HepG2 (cell line): ENCODE data around the gene BIRC6. TPM values are rescaled to one million over a fixed set of nuclear protein-coding genes. Genes with fewer than 3 reads are reported as not detected.
"Not testable (repeated sequence)": the region's sequence is repeated elsewhere in the genome, so short reads cannot be mapped to it uniquely, and the experiment has no call there.

Experiments used
- ATAC-seq: fragments of 200-7000 bp; cut with Tn5 transposase; 3 replicates; pipeline ENCODE4 v1.9.1; 2020; ENCODE audit warnings: mild to moderate bottlenecking, moderate library complexity
- BruUV-seq: library from RNA; stranded (reverse); fragments of 400-500 nt; replicated peaks from 2 replicates; lab custom pipeline; 2021; lab: Mats Ljungman, UMichigan
- CTCF ChIA-PET: fragments of 300-600 bp; formaldehyde crosslinking; extraction: SDS; loops from one replicate; lab custom pipeline; 2021; ENCODE audit warnings: low total read pairs, inconsistent platforms, low intra/inter-chr PET ratio; lab: Yijun Ruan, JAX
- POLR2A ChIA-PET: fragments of 350-600 bp; sonication (Branson Sonifier 250); formaldehyde crosslinking; loops from one replicate; lab custom pipeline; 2020; ENCODE audit warnings: antibody characterized with exemption, inconsistent platforms; lab: Yijun Ruan, JAX
- DNase-seq: peaks from one replicate; pipeline ENCODE4 v3.0.0-alpha.2; 2015; ENCODE audit warnings: low spot score
- FAIRE-seq: peaks from 3 replicates; lab custom pipeline; 2011; peaks lifted over from hg19 to GRCh38; lab: Jason Lieb, UNC
- H2AFZ ChIP-seq: one replicate; pipeline ENCODE4 v1.6.1; 2011; ENCODE audit warnings: low read length, inconsistent platforms
- H3K27ac ChIP-seq: fragments of 300-600 bp; 3 replicates; pipeline ENCODE4 v1.8.0; 2011; ENCODE audit warnings: mixed run types, mild to moderate bottlenecking, mixed read lengths, low read length, inconsistent platforms; ENCODE audit not compliant: insufficient read depth; ENCODE audit errors: extremely low read length
- H3K27me3 ChIP-seq, 2 experiments: fragments of 200-600 bp in 1 of 2; 2 replicates in 1 of 2; 3 replicates in 1 of 2; pipeline versions ENCODE4 v1.6.0 to v1.8.0; 2011; ENCODE audit warnings: low read length in 2 of 2, mild to moderate bottlenecking in 2 of 2, moderate library complexity in 2 of 2, inconsistent platforms in 1 of 2; ENCODE audit not compliant: insufficient read depth in 2 of 2, control insufficient read depth in 1 of 2
- H3K36me3 ChIP-seq, 2 experiments: fragments of 200-600 bp in 1 of 2; replicated peaks in 1 of 2; 2 replicates in 1 of 2; 3 replicates in 1 of 2; pipeline versions ENCODE4 v1.5.1 to v1.8.0; 2011; ENCODE audit warnings: low read length in 2 of 2, inconsistent platforms in 1 of 2; ENCODE audit not compliant: insufficient read depth in 2 of 2, control insufficient read depth in 1 of 2
- H3K4me1 ChIP-seq: 2 replicates; pipeline ENCODE4 v1.5.1; 2012; ENCODE audit warnings: low read length, inconsistent platforms; ENCODE audit not compliant: insufficient read depth
- H3K4me2 ChIP-seq: 2 replicates; pipeline ENCODE4 v1.6.0; 2011; ENCODE audit warnings: low read depth, low read length, inconsistent platforms
- H3K4me3 ChIP-seq, 3 experiments: fragments of 200-600 bp in 1 of 3; sonication (generic), shearing (Covaris generic) in 1 of 3; replicated peaks in 1 of 3; 2 replicates each; pipeline ENCODE4 v1.5.1; 2011 to 2016; ENCODE audit warnings: low read length in 3 of 3, inconsistent platforms in 2 of 3, low read depth in 2 of 3, mild to moderate bottlenecking in 2 of 3, control low read depth in 1 of 3, mixed read lengths in 1 of 3; ENCODE audit not compliant: insufficient read depth in 1 of 3
- H3K79me2 ChIP-seq: one replicate; pipeline ENCODE4 v1.6.1; 2011; ENCODE audit warnings: low read length, inconsistent platforms; ENCODE audit not compliant: insufficient read depth
- H3K9ac ChIP-seq: 2 replicates; pipeline ENCODE4 v1.6.0; 2011; ENCODE audit warnings: mild to moderate bottlenecking, low read depth, low read length, inconsistent platforms; ENCODE audit not compliant: insufficient read depth
- H3K9me3 ChIP-seq: 2 replicates; pipeline ENCODE4 v1.5.1; 2012; ENCODE audit warnings: mild to moderate bottlenecking, low read length
- H4K20me1 ChIP-seq: 2 replicates; pipeline ENCODE4 v1.6.0; 2011; ENCODE audit warnings: inconsistent platforms, mild to moderate bottlenecking, low read length, moderate library complexity; ENCODE audit not compliant: insufficient read depth
- ATF1 ChIP-seq: IDR thresholded peaks from 2 replicates; pipeline ENCODE4 v1.6.1; 2016; ENCODE audit warnings: mild to moderate bottlenecking, control low read depth
- POGZ ChIP-seq: sonication (generic); formaldehyde crosslinking; IDR thresholded peaks from 2 replicates; pipeline ENCODE4 v1.4.0; 2020; ENCODE audit warnings: mild to moderate bottlenecking, missing genetic modification reagents
- RORA ChIP-seq: sonication (generic); formaldehyde crosslinking; IDR thresholded peaks from 2 replicates; pipeline ENCODE4 v1.5.0; 2020; ENCODE audit warnings: mild to moderate bottlenecking, missing genetic modification reagents, moderate library complexity
- ZNF460 ChIP-seq: sonication (generic); formaldehyde crosslinking; IDR thresholded peaks from 2 replicates; pipeline ENCODE4 v1.5.1; 2020; ENCODE audit warnings: missing genetic modification reagents, mild to moderate bottlenecking, borderline replicate concordance
- WGBS: methylation state at CpG from one replicate; pipeline ENCODE4 v1.1.6; 2017; ENCODE audit warnings: low lambda C conversion rate; 5-methylcytosine and 5-hydroxymethylcytosine counted together
- in situ Hi-C: cut with HindIII; loops from 2 replicates; pipeline ENCODE4 v1.10.0; 2017; ENCODE audit warnings: low pct_unique_long_range_greater_than_20kb; ENCODE audit not compliant: extremely low pct_ligation_motif_present
- intact Hi-C: fragments of 100-400 bp; cut with micrococcal nuclease; formaldehyde crosslinking; loops from one replicate; pipeline ENCODE4 v1.10.0; 2022; ENCODE audit not compliant: unreplicated experiment
- polyA plus RNA-seq, 8 experiments: library from polyadenylated mRNA; depleted of rRNA in 3 of 8; stranded (reverse) in 7 of 8; unstranded in 1 of 8; fragments of >200 nt; fragmentation: Illumina TruSeq in 4 of 8; extraction: Trizol in 4 of 8; gene quantifications; 2 replicates each; pipeline versions ENCODE4 v1.2.1 to v1.2.3, GENCODE V29; 2011 to 2016; ENCODE audit warnings: low read depth in 4 of 8, missing spikeins in 1 of 8, mixed read lengths in 1 of 8; ENCODE audit not compliant: insufficient read depth in 1 of 8
- total RNA-seq, 5 experiments: library from RNA; depleted of rRNA; stranded (reverse); fragments of >200 nt; fragmentation: Illumina TruSeq; extraction: Trizol; gene quantifications; 2 replicates each; pipeline ENCODE4 v1.2.3, GENCODE V29; 2016; ENCODE audit warnings: low read depth in 1 of 5
- TF ChIP-seq, protein P1 (sequence below): sonication (generic); formaldehyde crosslinking; conservative IDR thresholded peaks from 2 replicates; pipeline ENCODE4 v1.4.0; 2020; ENCODE audit warnings: missing genetic modification reagents
- TF ChIP-seq, protein P2 (sequence below): IDR thresholded peaks from 2 replicates; pipeline ENCODE4 v1.6.1; 2016; ENCODE audit warnings: low read depth
- TF ChIP-seq, protein P3 (sequence below): sonication (generic); formaldehyde crosslinking; IDR thresholded peaks from 2 replicates; pipeline ENCODE4 v1.5.1; 2020; ENCODE audit warnings: mild to moderate bottlenecking, missing genetic modification reagents, moderate library complexity
- TF ChIP-seq, protein P4 (sequence below): sonication (generic); formaldehyde crosslinking; IDR thresholded peaks from 2 replicates; pipeline ENCODE4 v1.4.0; 2020; ENCODE audit warnings: missing genetic modification reagents

Gene BIRC6
- total and polyA plus RNA-seq, 2 of the 13 experiments (the other 11 are each of a cell fraction or from before 2014, with no cell fraction given) = 65.6 to 120 TPM

DNA sequence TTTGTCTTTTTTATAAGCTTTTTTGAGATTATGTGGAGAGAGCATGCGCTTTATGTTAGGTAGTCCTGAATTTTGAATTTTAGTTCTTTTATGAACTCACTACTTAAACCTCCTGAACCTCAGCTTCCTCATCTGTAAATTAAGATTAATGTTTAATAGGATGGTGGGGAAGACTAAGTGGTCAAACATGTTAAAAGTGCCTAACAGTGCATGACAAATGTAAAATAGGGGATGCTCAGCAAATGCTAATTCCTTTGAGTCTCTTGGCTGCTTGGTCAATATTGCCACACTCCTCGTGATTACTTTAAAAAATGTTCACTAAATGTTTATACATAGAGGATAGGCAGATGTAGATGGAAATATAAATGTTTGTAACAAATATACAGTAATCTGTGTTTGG, 6.8 kb downstream of the BIRC6 start:
- no TSS peak for BruUV-seq
- H4K20me1 ChIP-seq = peaks cover 72% of the 10 kb centered on the region
- WGBS = 61% methylated on average over 2 of the region's 2 CpGs
- ATAC-seq = no peak
- POLR2A ChIA-PET = interaction anchor here (0.5 kb wide), 1 partner anchor 9 kb away, joined by 3 read pairs; no protein-coding TSS in a partner anchor
- no peak overlapping the region for H2AFZ ChIP-seq
- H3K9me3 ChIP-seq = no peaks in the 10 kb centered on the region
- TF ChIP-seq RORA (no peak), ATF1 (CRISPR knock-in tag) (0 out of 2 replicates have a peak, but pooled peaks have one; percentile 34)
- no peak overlapping the region for H3K4me3 ChIP-seq
- H3K27me3 ChIP-seq = no peaks in the 10 kb centered on the region
- peaks cover 77% of the 10 kb centered on the region for H3K4me1 ChIP-seq
- H3K79me2 ChIP-seq = peaks cover 100% of the 10 kb centered on the region
- peak overlapping the region; percentile 6 for H3K27ac ChIP-seq
- no peak for DNase-seq
- H3K4me2 ChIP-seq = peak overlapping the region; percentile 18; the same call in 1 of the 2 replicates
- peaks cover 0 to 10% of the 10 kb centered on the region in 2 experiments; a peak in 2 of 5 replicates for H3K36me3 ChIP-seq
- intact Hi-C loops (no loop called here), in situ Hi-C loops (no loop called here)
- no peak overlapping the region for H3K9ac ChIP-seq
- CTCF ChIA-PET = no interaction called here
- FAIRE-seq = no peak

DNA sequence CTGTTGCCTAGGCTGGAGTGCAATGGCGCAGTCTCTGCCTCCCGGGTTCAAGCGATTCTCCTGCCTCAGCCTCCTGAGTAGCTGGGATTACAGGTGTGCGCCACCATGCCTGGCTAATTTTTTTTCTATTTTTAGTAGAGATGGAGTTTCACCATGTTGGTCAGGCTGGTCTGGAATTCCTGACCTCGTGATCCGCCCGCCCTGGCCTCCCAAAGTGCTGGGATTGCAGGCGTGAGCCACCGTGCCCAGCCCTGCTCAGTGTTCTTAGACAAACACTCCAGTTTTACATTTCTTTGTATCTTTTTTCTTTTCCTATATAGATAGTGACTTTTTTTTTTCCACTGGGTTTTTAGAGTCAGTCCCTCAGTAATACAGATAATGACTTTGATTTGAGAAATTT, 7.5 kb downstream of the BIRC6 start:
- Histone ChIP-seq H4K20me1 (peaks cover 72% of the 10 kb centered on the region), H3K36me3 (peaks cover 2 to 12% of the 10 kb centered on the region in 2 experiments; a peak in 3 of 5 replicates), H3K4me1 (peaks cover 77% of the 10 kb centered on the region), H3K79me2 (peaks cover 100% of the 10 kb centered on the region), H3K27ac (peak overlapping the region; percentile 24)
- H3K27me3 ChIP-seq, H2AFZ ChIP-seq, H3K4me2 ChIP-seq, H3K9ac ChIP-seq, CTCF ChIA-PET, in situ Hi-C loops, H3K9me3 ChIP-seq, FAIRE-seq, intact Hi-C loops, BruUV-seq, H3K4me3 ChIP-seq, DNase-seq: not testable (repeated sequence)
- 78% methylated on average over 9 of the region's 9 CpGs for WGBS
- POLR2A ChIA-PET = interaction anchor here (0.7 kb wide), 1 partner anchor 30 kb away, joined by 3 read pairs; no protein-coding TSS in a partner anchor
- peak; percentile 63 for ATAC-seq
- TF ChIP-seq, protein P1, sequence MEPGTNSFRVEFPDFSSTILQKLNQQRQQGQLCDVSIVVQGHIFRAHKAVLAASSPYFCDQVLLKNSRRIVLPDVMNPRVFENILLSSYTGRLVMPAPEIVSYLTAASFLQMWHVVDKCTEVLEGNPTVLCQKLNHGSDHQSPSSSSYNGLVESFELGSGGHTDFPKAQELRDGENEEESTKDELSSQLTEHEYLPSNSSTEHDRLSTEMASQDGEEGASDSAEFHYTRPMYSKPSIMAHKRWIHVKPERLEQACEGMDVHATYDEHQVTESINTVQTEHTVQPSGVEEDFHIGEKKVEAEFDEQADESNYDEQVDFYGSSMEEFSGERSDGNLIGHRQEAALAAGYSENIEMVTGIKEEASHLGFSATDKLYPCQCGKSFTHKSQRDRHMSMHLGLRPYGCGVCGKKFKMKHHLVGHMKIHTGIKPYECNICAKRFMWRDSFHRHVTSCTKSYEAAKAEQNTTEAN (CRISPR knock-in tag) = 0 out of 2 replicates have a peak, but pooled peaks have one; percentile 49
- TF ChIP-seq POGZ (peak; percentile 54; the same call in 1 of the 2 replicates), ZNF460 (CRISPR knock-in tag) (peak; percentile 93)
- TF ChIP-seq, protein P2, sequence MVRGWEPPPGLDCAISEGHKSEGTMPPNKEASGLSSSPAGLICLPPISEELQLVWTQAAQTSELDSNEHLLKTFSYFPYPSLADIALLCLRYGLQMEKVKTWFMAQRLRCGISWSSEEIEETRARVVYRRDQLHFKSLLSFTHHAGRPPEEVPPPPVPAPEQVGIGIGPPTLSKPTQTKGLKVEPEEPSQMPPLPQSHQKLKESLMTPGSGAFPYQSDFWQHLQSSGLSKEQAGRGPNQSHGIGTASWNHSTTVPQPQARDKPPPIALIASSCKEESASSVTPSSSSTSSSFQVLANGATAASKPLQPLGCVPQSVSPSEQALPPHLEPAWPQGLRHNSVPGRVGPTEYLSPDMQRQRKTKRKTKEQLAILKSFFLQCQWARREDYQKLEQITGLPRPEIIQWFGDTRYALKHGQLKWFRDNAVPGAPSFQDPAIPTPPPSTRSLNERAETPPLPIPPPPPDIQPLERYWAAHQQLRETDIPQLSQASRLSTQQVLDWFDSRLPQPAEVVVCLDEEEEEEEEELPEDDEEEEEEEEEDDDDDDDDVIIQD (CRISPR knock-in tag) = peak; percentile 75; the same call in 1 of the 2 replicates
- TF ChIP-seq, protein P3, sequence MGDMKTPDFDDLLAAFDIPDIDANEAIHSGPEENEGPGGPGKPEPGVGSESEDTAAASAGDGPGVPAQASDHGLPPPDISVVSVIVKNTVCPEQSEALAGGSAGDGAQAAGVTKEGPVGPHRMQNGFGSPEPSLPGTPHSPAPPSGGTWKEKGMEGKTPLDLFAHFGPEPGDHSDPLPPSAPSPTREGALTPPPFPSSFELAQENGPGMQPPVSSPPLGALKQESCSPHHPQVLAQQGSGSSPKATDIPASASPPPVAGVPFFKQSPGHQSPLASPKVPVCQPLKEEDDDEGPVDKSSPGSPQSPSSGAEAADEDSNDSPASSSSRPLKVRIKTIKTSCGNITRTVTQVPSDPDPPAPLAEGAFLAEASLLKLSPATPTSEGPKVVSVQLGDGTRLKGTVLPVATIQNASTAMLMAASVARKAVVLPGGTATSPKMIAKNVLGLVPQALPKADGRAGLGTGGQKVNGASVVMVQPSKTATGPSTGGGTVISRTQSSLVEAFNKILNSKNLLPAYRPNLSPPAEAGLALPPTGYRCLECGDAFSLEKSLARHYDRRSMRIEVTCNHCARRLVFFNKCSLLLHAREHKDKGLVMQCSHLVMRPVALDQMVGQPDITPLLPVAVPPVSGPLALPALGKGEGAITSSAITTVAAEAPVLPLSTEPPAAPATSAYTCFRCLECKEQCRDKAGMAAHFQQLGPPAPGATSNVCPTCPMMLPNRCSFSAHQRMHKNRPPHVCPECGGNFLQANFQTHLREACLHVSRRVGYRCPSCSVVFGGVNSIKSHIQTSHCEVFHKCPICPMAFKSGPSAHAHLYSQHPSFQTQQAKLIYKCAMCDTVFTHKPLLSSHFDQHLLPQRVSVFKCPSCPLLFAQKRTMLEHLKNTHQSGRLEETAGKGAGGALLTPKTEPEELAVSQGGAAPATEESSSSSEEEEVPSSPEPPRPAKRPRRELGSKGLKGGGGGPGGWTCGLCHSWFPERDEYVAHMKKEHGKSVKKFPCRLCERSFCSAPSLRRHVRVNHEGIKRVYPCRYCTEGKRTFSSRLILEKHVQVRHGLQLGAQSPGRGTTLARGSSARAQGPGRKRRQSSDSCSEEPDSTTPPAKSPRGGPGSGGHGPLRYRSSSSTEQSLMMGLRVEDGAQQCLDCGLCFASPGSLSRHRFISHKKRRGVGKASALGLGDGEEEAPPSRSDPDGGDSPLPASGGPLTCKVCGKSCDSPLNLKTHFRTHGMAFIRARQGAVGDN (CRISPR knock-in tag) = peak; percentile 40
- TF ChIP-seq, protein P4, sequence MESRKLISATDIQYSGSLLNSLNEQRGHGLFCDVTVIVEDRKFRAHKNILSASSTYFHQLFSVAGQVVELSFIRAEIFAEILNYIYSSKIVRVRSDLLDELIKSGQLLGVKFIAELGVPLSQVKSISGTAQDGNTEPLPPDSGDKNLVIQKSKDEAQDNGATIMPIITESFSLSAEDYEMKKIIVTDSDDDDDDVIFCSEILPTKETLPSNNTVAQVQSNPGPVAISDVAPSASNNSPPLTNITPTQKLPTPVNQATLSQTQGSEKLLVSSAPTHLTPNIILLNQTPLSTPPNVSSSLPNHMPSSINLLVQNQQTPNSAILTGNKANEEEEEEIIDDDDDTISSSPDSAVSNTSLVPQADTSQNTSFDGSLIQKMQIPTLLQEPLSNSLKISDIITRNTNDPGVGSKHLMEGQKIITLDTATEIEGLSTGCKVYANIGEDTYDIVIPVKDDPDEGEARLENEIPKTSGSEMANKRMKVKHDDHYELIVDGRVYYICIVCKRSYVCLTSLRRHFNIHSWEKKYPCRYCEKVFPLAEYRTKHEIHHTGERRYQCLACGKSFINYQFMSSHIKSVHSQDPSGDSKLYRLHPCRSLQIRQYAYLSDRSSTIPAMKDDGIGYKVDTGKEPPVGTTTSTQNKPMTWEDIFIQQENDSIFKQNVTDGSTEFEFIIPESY (CRISPR knock-in tag) = peak; percentile 81
